ENCODE measurements around the gene CYP4B1.

- TF ChIP-seq POLR2A (IDR thresholded peaks at IDR 0.05) (no peak), CTCF (IDR thresholded peaks at IDR 0.05) (no peak)
These were observed 41.4 kb upstream of the CYP4B1 start for GRCh38 chr1:46757247-46757955.

All from body of pancreas (tissue), 4 donors.